ENCODE measurements around the gene MICALL2.

- TF ChIP-seq CTCF (IDR thresholded peaks at IDR 0.05), result no peak
- TF ChIP-seq POLR2A (IDR thresholded peaks at IDR 0.05), result no peak
These were observed 7.1 kb downstream of the MICALL2 start for GRCh38 chr7:1452205-1452604.

Data from adrenal gland (tissue), 5 donors.